Measurements from ENCODE around the gene RAD9B.
"Not testable (repeated sequence)": the region's sequence is repeated elsewhere in the genome, so short reads cannot be mapped to it uniquely, and the experiment has no call there.

Gene RAD9B

DNA sequence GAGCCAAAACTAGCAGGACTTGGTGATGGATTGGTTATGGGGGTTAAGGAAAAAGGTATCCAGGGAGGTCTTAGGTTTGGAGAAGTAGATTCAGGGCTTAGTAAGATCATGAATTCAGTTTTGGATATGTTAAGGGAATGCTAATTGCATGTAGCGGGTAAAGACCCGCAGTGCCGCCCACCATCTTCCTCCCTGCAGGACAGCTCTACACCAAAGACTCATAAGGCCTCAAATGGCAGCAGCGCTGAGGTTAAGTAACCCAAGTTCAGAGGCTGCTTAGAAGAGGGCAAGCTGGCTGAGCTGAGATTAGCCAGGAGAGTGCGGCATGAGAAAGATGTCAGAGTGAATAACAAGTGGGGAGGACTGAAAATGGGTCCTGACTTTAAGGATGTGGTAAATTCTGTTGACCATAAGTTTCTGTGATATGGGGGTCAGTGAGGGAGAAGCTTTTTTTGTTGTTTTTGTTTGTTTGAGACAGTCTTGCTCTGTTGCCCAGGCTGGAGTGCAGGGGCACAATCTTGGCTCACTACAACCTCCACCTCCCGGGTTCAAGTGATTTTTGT is 26.2 kb downstream of the RAD9B start:
- DNase-seq: no peak

DNA sequence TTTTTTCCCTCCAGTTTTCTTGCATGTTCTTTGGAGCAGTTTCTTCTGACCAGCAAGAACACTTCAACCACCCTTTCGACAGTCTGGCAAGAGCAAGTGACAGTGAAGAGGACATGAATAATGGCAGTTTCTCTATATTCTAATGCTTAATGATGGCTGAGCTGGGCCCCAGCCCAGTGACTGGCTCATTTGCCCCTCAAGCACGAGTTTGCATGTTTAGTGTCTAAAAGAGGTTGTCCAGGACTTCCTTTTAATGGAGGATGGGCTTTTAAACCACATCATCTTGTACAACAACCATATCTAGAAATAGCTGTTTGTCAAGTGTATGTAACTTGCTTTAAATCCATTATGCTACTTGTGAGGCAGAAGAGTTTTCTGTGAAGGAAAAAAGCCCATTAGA is 28.4 kb downstream of the RAD9B start:
- DNase-seq: no peak

DNA sequence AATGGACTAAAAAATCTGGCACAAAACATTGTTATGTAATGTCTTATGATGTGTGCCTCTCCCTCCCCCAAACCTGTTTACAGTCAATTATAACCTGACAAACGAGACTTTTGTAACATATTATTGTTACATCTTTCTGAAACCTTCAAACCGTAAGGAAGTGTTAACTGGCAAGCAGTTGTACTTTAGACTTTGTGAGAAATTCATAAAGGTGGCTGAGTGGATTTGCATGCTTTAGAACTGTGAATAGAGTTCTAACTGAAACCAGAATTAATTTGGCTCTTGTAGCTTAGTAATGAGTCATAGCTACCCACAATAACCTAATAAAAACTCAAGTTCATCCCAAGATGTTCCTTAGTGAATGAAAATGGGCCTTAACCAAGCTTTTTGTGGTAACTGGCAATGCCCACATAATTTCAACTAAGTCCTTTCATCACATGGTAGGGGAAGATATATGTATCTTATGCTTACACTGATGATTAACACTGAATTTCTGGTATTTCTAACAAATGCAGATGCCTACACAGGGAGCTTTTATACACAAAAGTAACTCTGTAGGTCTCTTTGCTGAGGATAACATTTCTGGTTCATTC is 29.7 kb downstream of the RAD9B start:
- DNase-seq: no peak

DNA sequence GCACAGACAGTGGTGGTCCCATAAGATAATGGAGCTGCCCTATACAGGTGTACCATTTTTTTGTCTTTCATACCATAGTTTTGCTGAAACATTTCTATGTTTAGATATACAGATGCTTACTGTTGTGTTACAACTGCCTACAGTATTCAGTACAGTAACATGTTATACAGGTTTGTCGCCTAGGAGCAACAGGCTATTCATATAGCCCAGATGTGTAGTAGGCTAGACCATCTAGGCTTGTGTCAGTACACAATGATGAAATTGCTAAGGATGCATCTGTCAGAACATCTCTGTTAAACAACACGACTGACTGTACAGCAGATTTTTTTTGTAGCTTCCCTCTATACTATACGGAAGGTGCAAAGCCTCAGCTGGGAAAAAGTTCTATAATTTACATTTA is 30.5 kb downstream of the RAD9B start:
- DNase-seq: no peak

DNA sequence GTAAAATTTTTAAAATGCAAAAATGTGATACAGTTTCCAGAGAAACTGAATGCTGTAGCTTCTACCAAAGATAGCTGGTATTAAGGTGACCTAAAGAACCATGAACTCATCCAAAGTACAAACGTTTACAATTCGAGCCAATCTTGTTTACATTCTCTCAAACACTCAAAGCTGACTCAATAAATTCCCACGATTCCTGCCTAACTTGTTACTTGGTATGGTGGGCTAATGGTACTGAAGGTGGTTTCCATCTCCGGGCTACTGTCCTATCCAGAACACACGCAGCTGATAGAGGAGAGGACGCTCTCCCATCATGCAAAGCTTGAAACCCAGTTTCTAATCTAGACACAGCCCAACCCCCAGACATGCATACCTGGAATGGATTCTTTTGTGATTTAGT is 31.5 kb downstream of the RAD9B start:
- DNase-seq: no peak

DNA sequence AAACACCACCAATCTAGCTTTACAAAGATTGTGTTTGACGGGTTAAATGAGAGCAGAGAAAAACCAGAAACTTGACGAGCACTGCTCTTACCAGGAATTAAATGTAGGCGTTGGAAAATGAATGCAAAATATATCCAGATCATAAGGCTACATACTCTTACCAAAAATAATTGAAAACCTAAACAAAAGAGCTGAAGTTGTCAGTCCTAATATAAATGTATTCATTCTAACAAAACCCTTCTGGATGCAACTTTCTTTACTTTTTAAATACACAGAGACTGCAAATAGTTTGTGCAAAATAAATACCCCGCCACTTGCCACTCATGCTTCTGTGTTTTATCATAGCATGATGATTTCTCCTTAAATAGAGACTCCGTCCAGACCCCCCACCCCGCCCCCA is 32.7 kb downstream of the RAD9B start:
- DNase-seq: no peak

DNA sequence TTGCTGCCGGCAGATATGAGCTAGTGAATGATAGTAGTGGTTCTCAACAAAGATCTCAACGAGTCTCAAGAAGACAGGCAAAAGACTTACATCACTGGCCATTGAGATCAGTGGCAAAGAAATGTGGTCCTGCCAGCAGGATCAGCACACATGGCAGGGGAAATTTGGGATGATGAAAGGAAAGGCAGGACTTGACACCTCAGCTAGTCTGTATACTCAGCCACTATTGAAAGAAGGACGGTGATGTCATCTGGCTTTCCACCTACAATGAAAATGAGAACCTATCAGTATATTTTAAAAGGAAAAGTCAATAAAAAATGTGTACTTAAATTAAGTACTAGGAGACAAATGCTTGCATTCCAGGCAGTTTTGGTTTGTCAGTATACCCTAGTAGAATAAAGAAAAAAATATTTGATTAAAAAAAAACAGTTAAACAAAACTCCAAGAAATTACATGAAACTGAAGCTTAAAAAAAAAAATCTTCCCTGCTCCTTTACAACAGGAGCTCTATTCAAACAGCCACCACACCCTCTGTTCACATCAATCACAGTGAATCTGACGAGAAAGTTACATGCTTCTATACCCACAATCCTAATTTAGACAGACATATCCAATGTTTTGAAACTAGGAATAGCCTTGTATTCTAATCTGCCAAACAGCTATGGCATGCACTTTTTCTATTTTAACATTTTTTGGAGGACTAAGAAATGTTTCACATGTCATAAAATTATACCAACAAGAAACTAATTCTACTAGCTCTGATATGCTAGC is 34.9 kb downstream of the RAD9B start:
- no peak for DNase-seq

DNA sequence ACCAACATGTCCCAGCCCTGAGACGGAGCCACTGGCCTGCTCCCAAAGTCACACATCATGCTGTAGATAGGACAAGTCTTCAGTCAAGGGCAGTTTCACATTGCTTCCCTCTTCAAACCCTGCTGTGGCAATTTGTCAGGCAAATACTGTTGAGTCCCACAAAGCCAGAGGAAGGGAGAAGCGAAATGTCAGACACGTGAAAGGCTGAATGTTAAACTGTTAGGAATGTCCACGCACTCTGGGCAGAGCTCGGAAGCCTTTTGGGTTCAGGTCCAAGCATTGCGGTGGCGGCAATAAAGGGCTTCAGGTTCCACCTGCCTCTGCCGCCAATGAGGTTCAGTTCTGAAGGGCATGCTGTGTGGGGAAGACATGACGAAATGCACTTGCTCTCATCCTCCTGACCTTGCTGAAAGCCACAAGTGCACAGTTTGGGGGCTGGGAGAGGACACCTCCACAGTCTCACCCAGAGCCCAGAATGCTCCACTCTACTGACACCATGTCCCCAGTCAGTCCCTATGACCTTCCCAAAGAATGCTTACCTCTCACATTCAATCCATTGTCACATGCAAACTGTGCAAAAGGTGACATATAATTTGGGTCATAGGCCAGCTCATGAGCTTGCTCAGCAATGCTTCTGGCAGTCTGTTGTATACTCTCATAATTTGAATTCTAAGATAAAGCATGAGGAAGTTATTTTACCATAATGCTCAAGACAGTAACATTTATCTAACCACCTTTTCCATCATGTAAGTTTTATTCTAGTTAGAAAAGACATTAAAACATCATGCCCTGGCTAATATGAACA is 35.7 kb downstream of the RAD9B start:
- DNase-seq: no peak

DNA sequence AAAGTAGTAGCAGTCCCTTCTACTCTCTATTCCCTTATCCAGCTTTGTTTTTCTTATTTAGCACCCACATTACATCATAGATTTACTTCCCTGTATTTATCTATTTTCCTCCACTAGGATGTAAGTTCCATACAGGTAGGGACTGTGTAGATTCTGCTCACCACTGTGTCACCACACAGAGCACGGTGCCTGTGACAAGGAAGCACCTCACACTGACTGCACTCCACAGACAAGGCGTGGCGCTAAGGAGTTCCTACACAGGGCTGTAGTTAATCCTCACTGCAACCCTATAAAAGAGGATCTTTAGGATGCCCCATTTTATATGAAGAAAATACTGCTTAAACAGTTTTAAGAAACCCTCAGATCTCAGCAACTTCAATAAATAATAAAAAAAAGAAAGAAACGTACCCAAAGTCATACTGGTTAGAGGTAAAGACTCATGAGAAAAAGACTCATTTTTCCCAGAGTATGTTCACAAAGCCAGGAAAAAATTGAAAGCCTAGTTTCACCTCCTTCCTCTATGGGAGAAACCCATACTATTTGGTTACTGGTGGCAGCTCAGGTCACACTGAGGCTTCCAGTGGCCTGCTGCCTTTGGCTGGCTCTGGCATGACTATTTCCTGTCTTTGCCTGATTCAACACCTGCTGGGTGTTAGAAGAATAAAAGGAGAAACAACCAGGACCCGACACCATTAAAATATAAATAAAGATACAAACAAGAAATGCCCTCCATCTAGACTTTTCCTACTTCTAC is 36.9 kb downstream of the RAD9B start:
- no peak for DNase-seq

DNA sequence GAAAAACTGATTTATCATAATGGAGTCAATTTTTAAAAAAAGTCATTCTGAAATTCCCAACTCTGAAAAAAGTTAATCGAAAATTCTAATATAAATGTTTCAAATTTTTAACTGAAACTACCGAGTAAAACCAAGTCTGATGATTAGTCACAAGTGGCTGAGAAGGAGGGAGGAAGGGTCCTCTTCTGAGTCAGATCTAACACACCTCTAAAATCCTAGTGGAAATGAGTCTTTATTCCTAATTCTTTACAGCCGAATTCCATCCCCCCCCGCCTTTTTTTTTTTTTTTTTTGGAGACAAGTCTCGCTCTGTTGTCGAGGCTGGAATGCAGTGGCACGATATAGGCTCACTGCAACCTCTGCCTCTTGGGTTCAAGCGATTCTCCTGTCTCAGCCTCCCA is 37.9 kb downstream of the RAD9B start:
- DNase-seq: no peak

DNA sequence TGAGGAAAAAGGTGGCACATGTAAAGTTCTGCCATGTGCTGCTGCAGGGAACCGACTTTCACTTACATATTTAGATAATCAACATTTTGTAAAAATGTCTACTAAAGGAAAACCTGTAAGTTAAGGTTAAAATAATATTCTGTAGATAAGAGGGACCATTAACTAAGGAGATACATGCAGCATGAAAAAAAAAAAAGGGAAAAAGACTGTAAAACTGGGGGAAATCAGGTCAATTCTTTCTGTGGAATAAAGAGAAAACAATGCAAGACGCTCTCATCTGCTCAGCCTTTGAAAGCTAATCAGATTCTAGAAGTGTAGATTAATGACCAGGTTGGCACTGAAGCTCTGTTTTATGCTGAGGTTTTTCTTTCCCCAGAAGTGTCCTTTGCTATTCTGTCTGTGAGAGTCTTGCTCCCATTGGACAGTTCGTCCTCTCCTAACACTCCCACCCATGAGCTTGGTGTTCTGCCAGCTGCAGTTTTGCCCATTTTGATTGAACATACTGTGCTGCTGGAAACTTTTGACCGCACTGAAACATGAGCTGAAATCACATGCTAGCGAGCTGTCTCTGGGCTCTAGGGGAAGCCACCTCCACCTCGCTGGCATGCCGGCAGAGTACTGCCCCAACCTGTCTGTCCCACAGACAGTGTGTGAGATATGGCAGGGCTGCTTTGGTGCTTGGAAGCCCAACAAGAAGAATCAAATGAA is 41.3 kb downstream of the RAD9B start:
- DNase-seq: no peak

DNA sequence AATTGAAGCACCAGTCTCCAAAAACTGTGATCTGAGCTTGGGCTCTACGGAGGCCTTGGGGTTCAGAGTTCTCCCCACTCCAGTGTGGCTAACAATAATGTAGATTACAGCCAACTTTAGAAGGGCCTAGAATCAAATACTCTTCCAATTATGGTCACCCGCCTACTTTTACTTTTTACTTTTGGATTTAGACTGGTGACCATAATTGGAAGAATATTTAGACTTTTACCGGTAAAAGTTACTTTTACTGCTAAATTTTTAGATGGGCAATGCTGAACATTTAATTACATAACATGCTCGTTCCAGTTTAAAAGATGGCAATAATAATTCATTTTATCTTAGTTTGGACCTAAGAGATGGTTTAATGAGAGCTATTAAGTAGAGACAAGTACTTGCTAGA is 41.8 kb downstream of the RAD9B start:
- DNase-seq: no peak

DNA sequence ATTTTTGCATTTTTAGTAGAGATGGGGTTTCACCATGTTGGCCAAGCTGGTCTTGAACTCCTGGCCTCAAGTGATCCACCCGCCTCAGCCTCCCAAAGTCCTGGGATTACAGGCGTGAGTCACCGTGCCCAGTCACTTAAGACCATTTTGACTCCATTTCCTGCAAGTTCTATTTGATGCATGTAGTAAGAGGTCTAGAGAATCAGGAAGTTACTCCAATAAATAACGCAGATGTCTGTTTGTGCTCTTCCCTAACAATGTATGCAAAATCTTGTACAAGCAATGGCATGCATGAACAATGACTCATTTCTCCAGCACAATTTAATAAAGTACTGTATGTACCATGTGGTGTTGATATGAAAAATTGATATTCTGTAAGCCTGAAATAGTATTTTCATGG is 43.1 kb downstream of the RAD9B start:
- not testable (repeated sequence) for DNase-seq

DNA sequence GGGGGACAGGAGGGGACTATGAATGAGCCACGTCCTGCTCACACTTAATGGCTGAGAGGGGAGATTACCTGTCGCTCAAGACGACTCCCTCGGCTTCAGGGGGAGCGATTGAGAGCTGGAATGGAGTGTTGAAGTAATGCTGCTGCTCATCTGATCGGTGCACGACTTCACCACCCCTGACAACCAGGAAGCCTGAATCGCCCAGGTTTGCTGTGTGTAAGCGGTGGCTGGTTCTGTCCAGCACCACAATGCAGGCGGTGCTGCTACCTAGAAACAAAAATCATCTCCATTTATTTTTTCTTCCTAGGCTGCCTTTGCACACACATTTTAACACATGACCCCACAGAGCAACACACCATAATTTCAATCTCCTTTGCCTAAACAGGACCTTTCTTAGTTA is 43.7 kb downstream of the RAD9B start:
- DNase-seq: no peak

DNA sequence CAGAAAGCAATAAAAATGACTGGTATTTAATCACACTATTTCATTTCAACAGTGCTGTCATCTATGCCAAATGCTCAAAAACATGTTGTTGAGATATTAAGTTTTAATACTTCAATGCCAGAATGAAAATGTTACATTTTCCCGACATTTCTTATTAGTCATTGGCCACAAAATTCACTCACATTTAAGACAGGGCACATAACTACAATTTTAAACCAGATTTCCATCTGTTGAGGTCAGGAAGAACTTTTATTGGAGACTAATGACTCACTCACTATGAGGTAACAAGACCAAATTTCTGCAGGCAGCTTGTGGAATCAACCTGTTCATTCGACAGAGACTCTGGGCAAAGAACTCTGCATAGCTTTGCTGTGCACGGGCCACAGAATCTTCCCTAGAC is 44.2 kb downstream of the RAD9B start:
- DNase-seq: no peak

DNA sequence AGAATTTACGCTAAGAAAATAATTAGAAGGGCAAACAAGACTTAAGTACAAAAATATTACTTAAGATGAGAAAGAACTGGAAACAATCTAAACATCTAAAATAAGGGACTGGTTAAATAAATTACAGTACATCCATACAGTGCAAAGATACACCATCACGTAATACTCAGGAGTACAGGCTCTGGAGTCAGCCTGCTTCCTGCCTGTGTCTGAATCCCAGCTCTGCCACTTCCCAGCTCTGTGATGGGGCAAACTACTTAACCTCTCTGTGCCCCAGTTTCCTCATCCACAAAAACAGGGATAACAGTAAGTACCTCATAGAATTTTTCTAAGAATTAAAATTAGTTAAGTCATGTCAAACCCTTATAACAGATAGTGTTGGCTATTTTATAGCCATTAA is 45.0 kb downstream of the RAD9B start:
- no peak for DNase-seq

DNA sequence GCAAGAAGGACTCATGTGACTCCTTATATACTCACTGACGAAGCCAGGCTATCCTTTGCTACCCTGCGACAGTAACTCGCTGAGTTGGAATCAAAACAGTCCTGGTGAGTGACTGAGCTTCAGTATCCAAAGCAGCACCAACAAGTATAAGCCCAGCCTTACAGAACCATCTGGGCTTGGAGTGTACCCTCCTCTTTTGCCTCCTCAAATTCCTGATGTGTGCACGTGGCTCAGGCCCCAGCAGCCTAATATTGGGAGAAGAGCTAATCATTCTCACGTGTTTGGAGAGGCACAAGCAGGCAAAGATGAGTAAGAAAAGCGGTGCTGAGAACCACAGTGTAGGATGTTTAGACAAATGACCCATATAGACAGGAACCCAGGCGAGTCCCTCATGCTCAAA is 46.5 kb downstream of the RAD9B start:
- DNase-seq: no peak

DNA sequence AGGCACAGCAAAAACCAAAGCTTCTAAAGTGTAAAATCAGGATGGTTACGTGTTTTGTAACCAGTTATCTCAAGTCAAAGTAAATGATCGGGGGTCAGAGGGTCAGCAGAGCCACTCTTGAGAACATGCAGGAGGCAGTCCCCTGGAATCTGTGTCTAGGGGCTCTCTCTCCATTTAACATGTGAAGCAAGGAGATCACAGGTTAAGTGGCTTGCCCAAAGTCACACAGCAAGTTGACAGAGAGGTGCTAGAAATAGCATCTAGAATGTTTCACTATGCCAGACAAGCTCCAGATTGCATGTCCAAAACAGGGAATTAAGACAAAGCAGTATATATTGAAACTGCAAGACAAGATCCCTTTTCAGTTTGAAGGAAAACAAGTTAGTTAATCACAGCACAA is 47.6 kb downstream of the RAD9B start:
- DNase-seq: no peak

DNA sequence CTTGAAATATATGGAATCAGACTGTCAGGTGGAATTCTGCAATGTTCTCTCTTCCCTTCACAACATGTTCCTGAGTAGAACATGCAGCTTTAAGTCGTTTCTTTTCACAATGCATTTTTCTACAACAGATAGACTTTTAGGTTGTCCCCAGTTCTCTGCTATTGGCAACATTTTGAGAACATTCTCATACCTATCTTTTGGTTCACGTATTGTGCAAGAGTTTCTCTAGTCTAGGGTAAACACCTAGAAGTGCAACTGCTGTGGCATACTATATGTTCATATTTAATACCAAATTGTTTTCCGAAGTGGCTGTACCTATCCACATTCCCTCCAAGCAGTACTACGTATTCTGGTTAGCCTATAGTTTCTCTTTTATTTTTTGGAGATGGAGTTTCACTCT is 48.9 kb downstream of the RAD9B start:
- DNase-seq: no peak
